Retina (tissue), 1 donor: Measurements from ENCODE around the gene C10orf90.

Source experiments
- DNase-seq: peaks from one replicate; pipeline ENCODE4 v3.0.0-alpha.2; 2016

C10orf90 gene

DNA sequence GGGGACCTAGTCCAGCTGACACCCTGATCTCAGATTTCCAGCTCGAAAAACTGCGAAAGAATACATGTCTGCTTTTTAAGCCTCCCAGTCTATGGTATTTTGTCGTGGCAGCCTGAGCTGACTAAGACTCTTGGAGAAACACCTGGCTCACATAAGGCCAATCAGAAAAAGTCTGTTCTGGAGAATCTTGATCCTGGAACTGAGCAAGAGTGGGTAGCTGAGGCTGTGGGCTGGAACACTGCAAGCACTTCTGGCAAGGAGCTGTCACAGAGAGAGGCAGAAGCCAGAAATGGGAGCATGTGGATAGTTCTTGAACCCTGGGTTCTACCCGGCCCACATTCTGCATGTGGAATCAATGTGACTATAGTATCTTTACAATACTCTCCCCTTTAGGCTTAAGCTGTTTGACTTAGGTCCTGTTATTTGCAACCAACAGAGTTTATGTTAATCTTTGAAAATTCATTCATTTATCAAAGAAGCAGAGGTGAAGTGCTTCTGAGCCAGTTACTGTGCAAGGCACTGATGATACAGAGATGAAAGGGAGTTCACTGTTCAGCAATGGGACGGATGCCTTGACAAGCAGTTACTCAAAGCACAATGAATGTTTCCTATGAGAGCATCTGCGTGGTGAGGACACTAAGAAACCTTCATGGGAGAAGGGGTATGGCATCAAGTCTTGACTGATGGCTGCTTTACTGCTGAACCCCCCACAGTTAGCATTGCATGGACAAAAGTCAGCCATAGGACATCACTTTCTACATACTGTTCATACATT, 4.4 kb upstream of the C10orf90 start:
- no peak for DNase-seq

DNA sequence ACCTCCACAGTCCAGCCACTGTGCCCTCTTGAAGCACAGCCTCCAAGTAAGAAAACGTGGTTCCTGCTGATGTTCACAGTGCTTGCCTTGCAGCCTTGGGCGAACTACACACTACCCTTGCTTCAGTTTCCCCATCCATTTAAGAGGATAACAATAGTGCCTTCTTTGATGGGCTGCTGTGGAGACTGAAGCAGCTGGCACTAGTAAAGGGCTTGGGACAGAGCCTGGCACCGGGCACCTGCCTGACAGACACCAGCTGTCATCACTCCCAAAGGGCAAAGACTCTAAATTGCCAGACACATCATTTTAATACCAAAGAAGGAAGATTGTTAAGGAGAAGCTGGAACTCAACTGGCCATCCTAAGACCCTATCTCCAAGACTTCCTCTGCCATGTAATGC, 3.1 kb upstream of the C10orf90 start:
- DNase-seq, result no peak

DNA sequence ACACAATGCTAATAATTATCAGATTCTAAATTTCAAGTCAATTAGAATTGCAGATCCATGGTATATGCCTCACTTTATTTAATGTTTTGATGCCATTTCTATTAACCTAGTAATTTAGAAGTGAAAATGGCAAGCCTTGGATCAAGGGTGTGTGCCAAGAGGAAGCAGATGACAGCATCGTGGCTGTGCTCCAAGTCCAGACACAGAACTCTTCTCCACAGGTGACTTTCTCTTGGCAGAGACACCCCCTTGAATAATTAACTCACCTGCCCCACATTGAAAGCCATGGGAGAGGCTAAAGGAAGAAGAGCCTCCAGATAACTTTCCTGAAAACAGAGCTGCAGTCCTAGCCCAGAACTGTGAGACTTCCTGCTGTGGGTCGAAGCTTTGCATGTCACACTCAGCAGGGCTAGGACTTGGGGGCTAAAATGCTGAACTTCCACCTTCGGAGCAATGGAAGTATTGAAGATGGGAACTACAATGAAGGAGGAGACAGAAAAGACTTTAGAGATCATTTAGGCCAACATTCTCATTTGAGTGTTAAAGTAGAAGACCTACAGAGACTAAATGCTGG, 996 bp upstream of the C10orf90 start:
- no peak for DNase-seq

DNA sequence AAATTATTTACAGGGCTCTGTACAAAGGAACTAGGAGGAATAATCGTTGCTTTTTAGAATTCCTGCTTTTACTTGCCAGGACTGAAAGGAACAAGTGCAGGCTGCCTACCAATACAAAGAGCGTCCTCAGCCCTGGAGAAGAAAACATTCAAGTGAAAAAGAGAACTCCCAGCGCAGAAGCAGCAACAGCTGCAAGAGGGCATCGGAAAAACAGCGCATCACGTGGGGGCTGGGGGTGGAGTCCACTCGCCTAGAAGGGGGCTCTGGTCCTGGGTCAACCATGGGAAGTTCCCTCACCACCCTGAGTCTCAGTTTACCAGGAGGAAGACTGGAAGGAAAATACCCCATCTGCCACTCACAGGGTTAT, 385 bp upstream of the C10orf90 start:
- DNase-seq, result no peak

DNA sequence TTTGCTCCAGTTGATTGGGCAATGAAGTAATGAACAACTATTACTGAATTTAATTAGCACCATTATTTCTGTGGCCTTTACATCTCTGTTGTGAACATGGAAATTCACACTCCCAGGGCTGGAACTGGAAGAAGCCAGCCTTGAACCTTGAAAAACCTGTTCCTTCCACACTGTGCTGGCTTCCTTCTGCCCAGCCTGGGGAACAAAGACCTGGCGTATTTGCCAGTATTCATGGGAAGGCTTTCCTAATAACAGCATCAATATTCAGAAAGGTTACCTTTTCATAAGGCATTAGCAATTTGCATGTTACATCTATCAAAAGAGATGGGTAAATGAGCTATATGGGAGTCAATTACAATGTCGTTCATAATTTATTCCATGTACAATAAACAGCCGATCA, 1.3 kb downstream of the C10orf90 start:
- DNase-seq, result no peak

DNA sequence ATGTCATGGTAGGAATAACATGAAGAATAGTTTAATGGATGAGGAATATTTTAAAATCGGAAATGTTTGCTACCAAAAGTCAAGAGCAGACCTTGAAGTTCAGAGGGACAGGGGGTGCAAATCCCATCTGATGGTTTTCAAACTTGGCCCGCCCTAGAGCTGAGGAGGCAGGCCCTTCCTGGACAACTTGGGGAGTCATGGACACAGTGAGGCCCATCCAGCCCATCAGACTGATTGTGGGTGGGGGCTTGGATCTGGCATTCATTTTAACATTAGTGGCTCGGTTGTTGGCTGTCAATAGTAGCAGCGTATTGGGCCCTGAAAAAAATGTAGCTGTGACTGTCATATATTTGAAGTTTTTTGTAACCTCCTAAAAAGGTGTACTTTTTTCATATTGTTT, 2.0 kb downstream of the C10orf90 start:
- no peak for DNase-seq

DNA sequence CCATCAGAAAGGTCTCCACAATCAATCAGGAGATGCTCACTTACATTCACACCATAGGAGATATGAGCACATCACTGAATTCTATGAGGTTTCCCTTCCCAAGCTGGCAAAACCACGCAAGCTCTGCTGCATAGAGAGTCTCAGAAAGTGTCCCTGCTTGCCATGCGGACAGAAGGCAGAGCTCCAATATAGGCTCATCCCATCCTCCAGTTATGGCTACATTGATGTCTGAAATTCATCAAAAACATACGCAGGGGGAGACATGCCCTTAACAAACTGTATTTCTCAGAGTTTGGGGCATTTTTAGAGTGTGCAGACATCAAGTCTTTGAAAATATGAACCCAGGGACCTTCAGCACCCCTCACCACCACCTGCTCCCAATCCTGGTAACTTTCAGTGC, 2.9 kb downstream of the C10orf90 start:
- no peak for DNase-seq

DNA sequence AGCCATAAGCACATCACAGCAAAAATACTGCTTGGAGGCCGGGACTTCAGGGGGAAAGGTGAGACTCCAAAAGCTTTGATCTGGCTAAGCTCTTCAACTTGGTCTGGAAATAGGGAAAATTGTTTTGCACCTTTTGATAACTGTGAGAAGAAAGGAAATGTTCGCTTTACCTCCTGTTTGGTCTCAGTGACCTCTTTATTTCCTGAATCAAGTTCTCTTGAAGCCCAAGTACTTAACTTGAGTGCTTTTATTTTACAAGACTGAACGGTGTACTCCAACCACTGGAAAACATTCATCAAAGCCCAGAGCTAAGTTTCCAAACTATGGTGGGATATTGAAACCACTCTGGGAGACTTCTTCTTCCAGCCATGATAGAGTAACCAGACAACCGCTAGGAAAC, 5.3 kb downstream of the C10orf90 start:
- DNase-seq, result no peak

DNA sequence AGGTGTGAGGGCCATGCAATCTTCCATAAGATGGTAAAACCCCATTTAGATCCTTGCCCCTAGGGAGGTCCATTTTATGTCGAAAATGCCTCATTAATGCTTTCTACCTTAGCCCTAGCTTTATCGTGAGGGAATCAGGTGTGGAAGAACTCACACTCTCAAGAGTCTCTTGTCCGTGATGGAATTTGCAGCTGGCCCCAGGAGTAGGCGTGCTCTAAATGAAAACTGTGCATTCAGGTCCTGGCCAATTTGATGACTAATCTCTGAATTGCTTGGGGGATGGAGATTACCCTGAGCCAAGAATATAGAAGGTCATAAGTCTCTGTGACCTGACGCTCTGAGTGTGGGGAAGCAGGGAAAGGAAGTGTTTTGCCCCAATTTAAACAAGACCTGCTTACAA, 6.6 kb downstream of the C10orf90 start:
- no peak for DNase-seq

DNA sequence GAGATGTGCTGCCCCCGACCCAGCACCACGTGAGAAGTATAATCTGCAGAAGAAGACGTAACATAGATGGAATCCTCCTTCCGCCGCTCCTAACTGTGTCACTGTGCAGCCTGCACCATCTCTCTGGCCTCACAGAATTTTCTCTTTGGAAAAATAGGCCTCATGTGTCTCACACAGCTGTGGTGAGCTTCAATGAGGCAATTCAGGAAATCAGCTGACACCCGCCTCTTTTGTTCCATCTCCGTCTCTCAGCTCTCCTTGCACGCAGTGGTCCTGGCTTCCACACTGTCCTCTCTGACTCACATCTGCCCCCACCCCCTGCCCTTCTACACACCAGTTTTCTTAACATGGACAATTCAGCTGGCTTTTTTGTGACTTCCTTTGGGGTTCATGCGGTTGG, 7.2 kb downstream of the C10orf90 start:
- DNase-seq, result no peak

DNA sequence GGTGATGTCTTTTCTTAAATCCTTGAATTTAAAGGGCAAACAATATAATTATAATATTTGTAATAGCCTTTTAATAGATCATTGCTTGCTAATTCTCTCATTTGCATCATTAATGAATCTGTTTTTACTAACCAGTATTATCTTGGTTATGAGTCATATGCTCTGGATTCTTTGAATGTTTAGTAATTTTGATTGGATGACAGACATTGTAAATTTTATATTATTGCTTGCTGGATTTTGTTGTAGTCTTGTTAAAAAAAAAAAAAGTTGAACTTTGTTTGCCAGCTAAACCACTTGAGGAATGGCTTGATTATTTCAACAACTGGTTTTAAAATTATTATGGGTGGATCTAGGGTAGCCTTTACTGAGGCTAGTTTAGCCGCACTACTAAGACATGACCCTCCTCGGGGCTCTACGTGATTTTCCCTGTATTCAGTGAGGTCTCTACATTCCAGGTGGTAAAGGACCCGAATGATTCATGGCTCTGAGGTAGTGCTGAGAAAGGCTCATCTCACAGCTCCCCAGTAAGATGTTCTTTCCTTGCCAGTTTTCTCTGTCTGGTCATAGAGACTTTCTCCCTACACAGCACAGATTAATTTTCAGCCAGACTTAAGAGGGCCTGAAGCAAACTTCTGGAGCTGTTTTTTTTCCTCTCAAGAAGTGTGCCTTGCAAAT, 8.5 kb downstream of the C10orf90 start:
- DNase-seq, result no peak

DNA sequence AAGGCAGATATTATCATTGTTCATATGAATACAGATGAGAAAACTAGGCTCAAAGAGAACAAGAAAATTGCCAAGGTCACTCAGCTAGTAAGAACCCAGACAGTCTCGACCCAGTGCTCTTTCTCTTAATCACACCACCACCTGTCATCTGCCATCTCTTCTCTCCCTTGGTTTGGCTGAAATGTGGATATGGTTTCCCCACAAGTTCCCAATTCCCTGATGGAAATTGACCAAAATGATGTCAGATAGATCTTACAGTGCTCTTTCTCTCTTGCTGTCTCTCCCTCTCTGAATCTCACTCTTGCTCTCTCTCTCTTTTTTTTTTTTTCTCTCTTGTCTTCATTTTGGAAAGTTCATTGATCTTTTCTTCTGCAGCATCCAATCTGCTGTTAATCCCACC, 9.1 kb downstream of the C10orf90 start:
- no peak for DNase-seq

DNA sequence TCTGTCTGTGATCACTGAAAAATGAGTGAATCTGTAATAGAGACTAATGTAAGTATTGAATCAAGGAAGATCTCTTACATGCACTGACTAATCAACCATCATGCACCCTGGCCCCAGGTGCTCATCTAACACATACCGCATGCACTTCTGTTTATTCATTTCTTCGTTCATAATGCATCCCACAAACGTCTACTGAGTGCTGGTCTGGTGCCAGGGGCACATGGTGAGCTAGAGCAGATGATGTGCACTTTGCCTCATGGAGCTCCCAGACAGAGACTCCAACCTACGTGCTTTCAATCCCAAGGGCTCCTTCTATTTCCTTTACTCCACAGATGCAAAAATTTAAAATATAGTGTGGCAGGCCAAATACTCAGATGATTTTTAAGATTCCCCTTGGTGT, 10.7 kb downstream of the C10orf90 start:
- DNase-seq, result no peak

DNA sequence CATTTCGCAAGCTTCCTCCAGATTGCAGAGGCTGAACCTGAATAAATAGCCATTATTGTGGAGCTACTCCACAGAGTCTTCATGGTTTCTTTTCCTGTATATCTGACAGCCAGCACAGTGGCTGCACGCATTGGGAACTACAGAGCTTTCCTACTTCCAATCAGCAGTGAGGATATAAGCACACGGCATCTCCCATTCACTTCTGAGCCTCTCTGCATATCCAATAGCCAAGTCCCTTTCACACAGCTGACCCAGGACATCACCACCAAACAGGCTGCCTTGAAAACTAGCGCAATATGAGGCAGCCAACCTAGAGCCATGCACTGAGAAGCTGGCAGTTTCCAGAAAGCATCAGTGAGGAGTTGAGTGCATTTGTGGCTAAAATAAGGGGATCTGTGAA, 11.6 kb downstream of the C10orf90 start:
- DNase-seq, result no peak

DNA sequence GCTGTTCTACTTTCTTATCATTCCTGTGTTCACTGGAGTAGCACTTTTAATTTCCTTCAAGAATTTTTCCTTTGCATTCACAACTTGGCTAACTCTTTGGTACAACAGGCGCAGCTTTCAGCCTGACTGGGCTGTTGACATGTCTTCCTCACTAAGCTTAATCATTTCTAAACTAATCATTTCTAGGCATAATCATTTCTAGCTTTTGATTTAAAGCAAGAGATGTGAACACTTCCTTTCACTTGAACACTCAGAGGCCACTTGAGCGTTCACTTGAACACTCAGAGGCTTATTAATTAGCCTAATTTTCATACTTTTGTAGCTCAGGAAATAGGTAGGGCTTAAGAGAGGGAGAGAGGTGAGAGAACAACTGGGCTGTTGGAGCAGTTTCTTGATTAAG, 15.9 kb downstream of the C10orf90 start:
- DNase-seq, result no peak

DNA sequence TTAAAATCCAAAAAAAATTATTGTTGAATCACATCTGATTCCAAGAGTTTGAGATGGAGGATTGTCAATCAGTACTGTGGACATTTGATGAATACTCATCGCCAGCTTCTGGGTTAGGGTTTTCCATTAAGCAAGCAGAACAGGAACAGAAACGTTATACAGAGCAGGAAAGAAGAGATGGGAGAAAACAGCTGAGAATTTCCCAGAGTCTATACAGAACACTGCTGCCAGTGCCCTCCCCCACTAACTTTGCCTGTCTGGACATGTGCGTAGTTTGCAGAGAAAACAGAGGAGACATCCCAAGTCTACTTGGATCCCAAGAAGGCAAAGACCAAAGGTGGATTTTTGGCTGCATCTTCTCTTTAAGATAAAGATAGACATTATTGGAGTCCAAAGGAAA, 19.0 kb downstream of the C10orf90 start:
- no peak for DNase-seq

DNA sequence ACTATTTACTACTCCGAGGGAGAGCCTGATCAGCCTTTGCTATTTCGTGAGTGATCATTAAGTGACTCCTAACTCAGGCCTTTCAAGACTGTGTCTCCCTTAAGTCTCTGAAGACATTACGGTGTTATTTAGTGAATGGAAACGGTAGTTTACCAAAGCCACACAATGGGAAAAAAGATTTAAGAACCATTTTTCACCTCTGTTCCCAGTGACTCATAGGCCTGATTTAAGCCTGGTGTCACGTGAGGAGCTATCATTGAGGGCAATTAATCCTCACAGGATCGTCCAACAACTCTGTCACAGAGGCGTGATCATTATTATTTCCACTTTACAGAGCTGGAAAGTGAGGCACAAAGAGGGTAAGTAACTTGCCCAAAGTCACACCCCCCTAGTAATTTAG, 20.3 kb downstream of the C10orf90 start:
- DNase-seq, result no peak

DNA sequence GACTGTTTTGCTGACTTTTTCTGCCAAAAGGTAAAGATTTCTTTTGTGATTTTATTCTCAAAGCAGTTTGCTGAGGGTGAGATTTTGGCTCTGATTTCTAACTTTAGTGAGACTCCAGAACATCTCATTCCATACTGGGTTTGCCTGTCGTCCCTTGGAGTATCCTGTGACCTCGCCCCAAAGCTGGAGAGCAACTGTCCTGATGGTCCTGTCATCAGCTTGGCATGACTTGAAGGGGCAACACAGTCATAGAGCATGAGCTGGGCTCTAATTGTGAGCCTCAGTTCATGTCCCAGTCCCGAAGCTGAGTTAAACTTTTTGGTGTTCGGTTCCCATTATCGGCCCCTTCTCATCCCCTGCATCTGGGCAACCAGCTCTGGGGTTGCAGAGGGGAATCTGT, 23.4 kb downstream of the C10orf90 start:
- DNase-seq, result no peak

DNA sequence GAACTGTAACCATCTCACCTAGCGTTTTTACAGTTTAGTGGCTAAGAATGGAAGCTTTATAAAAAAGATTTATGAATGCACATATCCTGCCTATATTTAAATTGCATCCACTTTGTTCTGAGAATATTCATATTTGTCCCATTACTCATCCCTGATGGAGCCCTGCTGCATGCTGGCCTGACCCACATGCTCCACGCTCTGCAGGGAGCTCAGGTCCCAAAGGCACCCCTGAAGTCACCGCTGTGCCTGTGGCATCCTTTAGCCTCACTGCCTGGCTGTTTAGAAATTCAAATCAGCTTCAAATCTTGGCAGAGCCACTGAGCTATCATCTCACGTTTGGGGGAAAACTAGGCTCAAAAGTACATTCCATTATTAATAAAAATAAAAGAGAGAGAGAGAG, 24.4 kb downstream of the C10orf90 start:
- DNase-seq, result no peak

DNA sequence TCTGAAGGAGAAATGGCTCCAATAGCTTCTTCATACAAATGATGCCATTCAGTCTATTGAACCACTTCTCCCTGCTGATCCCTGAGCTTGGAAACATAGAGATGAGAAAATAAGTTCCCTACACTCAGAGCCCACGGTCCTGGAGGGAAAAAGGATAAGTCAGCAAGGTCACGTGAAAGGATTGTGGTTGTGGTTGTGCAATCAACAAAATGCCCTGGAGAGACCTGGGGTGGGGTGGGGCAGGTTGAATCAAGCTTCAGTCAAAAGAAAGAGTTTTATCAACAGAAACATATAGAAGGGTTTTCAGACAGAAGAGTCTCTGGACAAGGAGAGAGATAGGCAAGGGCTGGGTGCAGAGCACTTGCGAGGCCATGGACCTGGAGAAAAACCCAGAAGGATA, 30.1 kb downstream of the C10orf90 start:
- DNase-seq, result no peak

DNA sequence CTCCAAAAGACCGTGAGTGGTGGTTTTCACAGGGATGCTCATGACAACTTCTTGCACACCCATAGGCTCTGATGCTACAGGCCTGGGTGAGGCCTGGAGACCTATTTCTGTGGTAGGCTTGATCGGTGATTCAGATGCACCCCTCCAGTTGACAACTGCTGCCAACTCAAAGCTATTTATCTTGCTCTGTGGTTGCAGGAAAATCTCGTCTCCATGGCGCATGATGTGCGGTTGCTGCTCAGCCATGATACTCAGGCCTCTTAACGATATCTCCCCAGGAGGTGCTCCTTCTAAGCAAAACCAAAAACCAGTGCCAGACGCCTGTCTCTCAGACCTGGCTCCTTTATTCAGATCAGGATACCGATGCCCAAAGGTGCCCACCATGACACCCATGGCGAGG, 31.4 kb downstream of the C10orf90 start:
- DNase-seq, result no peak

DNA sequence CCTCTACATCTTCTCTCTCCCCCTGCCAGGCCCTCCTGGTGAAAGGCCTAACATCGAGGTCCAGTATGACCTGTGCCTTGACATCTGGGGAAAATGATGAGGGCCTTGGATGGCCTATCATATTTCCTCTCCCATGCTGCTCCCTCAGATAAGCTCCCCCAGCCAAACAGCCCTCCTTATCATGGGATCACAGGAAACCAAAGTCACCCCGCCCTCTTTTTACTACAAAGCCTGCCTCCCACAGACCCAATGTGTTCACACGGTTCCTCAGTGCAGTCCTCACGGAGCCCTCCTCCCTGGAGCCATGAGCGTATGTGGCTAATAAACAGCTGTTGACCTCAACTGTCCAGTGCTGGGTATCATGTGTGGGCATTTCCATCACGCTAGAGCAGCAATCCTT, 32.0 kb downstream of the C10orf90 start:
- no peak for DNase-seq

DNA sequence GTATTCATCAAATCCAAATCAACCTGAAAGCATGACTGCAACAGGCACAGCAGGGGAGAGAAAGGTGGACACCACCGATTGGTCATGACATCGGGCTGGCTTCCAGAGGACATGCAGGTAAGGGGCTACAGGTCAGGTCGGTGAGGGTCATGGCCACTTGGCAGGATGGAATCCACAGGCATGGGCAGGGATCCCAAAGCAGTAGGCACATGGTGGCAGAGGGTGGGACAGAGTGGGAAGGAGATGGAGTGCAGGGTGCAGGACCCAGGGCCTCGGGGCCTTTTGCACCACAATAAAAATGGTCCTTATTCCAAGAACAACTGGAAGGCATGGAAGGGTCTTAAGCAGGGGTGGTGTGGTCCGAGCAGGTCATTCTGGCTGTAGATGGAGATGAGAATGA, 33.0 kb downstream of the C10orf90 start:
- no peak for DNase-seq

DNA sequence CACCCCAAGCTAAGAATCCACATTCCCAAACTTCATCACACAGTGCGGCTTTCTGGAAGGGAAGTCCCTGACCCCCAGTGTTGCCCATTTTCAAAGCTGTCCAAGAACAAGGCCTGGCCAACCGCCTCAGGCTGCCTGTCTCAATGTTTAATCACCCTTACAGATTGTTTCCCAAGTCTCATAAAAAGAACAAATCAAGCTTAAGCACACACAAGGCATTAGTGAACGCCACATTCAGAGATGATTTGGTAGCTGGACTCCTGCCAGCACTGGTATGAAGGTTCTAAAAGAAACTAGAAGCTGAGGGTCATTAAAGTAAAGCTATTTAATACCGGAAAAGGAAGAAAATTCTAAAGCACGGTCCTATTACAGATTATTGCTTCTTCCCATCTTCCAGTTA, 35.6 kb downstream of the C10orf90 start:
- peak; percentile 25 for DNase-seq

DNA sequence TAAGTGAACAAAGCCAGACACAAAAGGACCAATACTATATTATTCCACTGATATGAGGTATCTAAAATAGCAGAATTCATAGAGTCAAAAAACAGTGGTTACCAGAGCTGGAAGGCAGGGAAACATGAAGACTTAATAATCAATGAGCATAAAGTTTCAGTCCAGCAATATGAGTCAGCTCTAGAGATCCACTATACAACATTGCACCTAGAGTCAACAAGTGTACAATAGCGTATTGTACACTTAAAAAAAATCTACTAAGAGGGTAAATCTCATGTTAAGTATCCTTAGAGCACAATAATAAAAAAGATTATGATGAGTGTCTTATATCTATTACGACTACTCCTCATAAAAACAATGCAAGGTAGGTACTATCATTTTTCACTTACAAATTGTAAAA, 36.1 kb downstream of the C10orf90 start:
- DNase-seq, result no peak
